ENCODE measurements around the gene SYT1.
A peak's percentile ranks its signal among the peaks of the same experiment; 100 is the strongest.

The SYT1 gene

DNA sequence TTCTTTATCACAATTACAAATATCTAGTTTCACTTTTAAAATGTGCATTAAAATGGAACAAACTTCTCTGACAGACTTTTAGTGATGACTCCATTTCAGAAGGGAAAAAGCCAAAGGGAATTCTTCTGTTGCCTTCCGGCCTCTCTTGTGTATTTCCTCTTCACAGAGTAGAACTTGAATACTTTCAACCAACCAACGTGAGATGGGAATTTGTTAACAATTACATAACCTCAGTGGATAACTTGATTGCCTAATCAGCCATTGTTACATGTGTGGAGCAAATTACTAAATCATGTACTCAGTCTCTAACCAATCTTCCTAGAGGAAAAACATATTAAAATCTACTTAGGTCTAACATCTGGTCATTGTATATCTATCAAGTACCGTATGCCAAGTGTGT is 291.1 kb downstream of the SYT1 start:
- H3K4me3 ChIP-seq (ENCODE audit: low read length): no peak overlapping the region
- TF ChIP-seq, protein P1, sequence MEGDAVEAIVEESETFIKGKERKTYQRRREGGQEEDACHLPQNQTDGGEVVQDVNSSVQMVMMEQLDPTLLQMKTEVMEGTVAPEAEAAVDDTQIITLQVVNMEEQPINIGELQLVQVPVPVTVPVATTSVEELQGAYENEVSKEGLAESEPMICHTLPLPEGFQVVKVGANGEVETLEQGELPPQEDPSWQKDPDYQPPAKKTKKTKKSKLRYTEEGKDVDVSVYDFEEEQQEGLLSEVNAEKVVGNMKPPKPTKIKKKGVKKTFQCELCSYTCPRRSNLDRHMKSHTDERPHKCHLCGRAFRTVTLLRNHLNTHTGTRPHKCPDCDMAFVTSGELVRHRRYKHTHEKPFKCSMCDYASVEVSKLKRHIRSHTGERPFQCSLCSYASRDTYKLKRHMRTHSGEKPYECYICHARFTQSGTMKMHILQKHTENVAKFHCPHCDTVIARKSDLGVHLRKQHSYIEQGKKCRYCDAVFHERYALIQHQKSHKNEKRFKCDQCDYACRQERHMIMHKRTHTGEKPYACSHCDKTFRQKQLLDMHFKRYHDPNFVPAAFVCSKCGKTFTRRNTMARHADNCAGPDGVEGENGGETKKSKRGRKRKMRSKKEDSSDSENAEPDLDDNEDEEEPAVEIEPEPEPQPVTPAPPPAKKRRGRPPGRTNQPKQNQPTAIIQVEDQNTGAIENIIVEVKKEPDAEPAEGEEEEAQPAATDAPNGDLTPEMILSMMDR (IDR thresholded peaks at IDR 0.05; ENCODE audit: insufficient read depth, low read depth, low read length, missing control alignments): no peak
- peak; percentile 54 for DNase-seq (ENCODE audit: low read depth)

DNA sequence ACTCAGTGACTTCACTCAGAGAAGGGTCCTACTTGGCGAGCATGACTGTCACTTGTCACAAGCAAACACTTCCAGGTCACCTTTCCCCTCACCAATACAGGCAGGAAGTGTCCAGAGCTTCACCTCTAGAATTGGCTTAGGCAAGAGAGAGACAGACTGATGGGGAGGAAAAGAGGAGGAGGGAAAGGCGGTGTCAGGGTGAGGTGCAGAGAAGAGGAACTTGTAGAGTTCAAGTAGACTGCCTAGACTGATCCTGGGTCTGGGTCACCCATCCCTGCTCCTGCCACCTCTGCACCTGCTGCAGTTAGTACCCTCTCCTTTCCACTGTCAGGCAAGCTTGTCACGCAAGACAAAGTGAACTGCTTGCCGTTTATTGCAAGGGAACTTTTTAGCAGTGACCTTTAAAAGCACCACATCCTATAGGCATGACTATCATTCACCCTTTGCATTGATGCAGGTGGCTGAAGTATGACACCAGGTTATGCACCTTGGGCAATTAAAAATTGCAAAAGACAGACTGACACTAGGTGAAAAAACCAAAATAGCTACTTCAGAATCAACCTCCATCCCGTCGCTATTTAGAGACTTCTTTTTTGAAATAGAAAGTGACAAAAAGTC is 292.4 kb downstream of the SYT1 start:
- TF ChIP-seq, protein P1 (IDR thresholded peaks at IDR 0.05; ENCODE audit: insufficient read depth, low read depth, low read length, missing control alignments): no peak
- no peak overlapping the region for H3K4me3 ChIP-seq (ENCODE audit: low read length)
- no peak for DNase-seq (ENCODE audit: low read depth)

DNA sequence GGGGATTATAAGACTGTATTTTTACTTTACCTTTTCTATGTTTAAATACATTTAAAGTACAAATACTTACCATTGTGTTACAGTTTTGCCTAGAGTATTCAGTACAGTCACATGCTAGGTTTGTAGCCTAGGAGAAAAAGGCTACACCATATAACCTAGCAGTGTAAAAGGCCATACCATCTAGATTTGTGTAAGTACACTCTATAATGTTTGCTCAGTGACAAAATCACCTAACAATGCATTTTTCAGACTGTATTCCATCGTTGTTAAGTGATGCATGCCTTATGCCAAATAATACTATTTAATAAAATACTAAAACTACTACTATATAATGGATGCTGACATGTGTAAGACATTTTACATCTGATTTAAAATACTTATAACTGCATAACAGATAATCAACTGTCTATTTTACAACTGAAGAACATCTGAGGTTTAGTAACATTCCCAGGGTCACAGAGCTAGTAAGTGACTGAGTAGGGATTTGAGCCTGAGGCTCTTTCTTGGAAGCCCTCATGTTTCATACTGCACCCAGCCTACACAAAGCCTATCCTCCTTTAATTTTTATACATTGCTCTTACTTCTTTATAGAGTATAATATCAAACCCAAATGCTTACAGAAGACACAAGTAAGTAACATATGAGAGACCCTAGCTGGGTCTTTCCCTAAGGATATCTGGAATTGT is 296.8 kb downstream of the SYT1 start:
- no peak overlapping the region for H3K4me3 ChIP-seq (ENCODE audit: low read length)
- DNase-seq (ENCODE audit: low read depth): peak; percentile 1
- TF ChIP-seq, protein P1 (IDR thresholded peaks at IDR 0.05; ENCODE audit: insufficient read depth, low read depth, low read length, missing control alignments): no peak

DNA sequence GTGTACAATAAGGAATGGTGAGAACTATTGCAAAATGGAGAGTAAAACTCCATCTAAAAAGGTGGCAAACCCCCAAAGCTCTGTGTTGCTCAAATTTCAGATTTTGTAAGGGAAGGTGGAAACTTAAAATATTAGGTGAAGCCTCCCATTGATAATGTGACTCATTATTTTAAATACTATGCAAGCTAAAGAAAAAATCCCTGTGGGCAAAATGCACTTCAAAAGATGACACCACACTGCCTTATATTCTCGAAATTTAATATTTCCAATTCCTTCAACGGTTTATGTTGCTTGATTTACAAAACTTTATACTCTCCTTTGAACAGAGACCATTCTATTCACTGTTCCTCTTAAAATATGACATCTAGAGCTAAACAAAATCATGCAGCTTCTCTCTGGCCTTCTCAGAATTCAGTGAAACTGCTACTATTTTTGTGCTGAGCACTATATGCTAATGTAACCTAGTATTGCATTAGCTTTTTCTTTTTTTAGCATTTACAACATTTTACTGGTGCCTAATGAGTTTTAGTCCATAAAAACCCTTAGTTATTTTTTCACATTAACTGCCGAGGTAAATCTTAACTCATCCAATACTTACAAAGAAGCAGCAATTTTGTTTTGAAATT is 297.7 kb downstream of the SYT1 start:
- TF ChIP-seq, protein P1 (IDR thresholded peaks at IDR 0.05; ENCODE audit: insufficient read depth, low read depth, low read length, missing control alignments): no peak
- H3K4me3 ChIP-seq (ENCODE audit: low read length): no peak overlapping the region
- DNase-seq (ENCODE audit: low read depth): no peak

DNA sequence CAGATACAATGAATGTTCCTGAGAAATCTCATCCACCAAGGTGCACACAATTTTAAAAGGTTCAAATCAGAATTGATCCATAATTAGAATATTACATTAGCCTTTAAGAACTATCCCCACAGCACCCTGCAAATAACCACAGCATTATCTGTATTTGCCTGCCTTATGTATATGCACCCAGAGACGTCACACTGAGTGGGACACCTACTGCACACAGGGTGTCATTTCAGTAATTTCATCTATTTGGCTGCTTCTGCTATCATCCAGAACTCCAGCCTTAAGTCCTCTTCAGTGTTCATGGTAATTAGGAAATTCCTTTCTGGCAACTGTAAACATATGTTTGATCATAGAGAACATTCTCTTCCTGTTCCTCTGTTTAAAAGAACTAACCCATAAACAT is 298.4 kb downstream of the SYT1 start:
- TF ChIP-seq, protein P1 (IDR thresholded peaks at IDR 0.05; ENCODE audit: insufficient read depth, low read depth, low read length, missing control alignments): no peak
- no peak for DNase-seq (ENCODE audit: low read depth)
- H3K4me3 ChIP-seq (ENCODE audit: low read length): no peak overlapping the region

DNA sequence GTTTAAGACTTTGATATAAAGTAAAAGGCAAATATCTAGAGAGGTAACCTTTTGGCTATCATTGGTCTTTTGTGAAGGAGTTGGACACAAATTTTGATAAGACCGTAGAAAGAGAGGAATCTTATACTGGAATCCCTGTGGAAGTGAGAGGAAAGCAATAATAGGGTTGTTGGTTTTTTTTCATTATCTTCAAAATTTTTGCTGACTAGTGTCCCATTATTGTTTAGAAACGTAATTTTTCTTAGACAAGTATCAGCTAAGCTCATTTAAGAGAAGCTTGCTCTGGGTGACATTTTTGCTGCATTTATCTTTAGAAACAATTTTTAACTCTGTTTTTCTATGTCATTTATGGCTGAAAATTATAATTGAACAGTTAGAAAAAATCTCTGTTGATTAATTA is 300.3 kb downstream of the SYT1 start:
- no peak for DNase-seq (ENCODE audit: low read depth)
- TF ChIP-seq, protein P1 (IDR thresholded peaks at IDR 0.05; ENCODE audit: insufficient read depth, low read depth, low read length, missing control alignments): no peak
- no peak overlapping the region for H3K4me3 ChIP-seq (ENCODE audit: low read length)
